RWPE2 (cell line): ENCODE results near the gene HSP90AB1.

Experiments
- ATAC-seq: fragments of 200-7000 bp; cut with Tn5 transposase; 3 replicates; pipeline ENCODE4 v1.9.1; 2021; ENCODE audit warnings: low read depth
- DNase-seq: peaks from one replicate; pipeline ENCODE4 v3.0.0-alpha.2; 2020; ENCODE audit warnings: low spot score
- H3K27ac ChIP-seq: fragments of 450-650 bp; 2 replicates; pipeline ENCODE4 v1.5.1; 2017; ENCODE audit warnings: mild to moderate bottlenecking; ENCODE audit not compliant: poor library complexity, severe bottlenecking
- H3K27me3 ChIP-seq: fragments of 250-450 bp; sonication (Bioruptor Pico); 2 replicates; pipeline ENCODE4 v1.5.1; 2021; ENCODE audit warnings: mild to moderate bottlenecking, moderate library complexity; ENCODE audit not compliant: insufficient read depth, poor library complexity, severe bottlenecking
- H3K36me3 ChIP-seq: fragments of 250-450 bp; sonication (Bioruptor Pico); 2 replicates; pipeline ENCODE4 v1.5.1; 2020; ENCODE audit warnings: low read depth, mild to moderate bottlenecking, moderate library complexity
- H3K4me1 ChIP-seq: fragments of 250-450 bp; sonication (Bioruptor Pico); 2 replicates; pipeline ENCODE4 v1.5.1; 2021; ENCODE audit warnings: mild to moderate bottlenecking, moderate library complexity; ENCODE audit not compliant: insufficient read depth, poor library complexity, severe bottlenecking
- H3K4me3 ChIP-seq: fragments of 250-450 bp; sonication (Bioruptor Pico); 2 replicates; pipeline ENCODE4 v1.5.1; 2021; ENCODE audit warnings: mild to moderate bottlenecking, moderate library complexity; ENCODE audit not compliant: severe bottlenecking
- H3K9me3 ChIP-seq: fragments of 250-450 bp; sonication (Bioruptor Pico); 2 replicates; pipeline ENCODE4 v1.5.1; 2021; ENCODE audit warnings: mild to moderate bottlenecking, moderate library complexity; ENCODE audit not compliant: severe bottlenecking
- TF ChIP-seq, protein P1 (sequence below): fragments of 450-650 bp; IDR thresholded peaks from one replicate; pipeline ENCODE4 v1.5.1; 2017; ENCODE audit warnings: mild to moderate bottlenecking, moderate library complexity; ENCODE audit not compliant: poor library complexity, severe bottlenecking

Gene HSP90AB1

DNA sequence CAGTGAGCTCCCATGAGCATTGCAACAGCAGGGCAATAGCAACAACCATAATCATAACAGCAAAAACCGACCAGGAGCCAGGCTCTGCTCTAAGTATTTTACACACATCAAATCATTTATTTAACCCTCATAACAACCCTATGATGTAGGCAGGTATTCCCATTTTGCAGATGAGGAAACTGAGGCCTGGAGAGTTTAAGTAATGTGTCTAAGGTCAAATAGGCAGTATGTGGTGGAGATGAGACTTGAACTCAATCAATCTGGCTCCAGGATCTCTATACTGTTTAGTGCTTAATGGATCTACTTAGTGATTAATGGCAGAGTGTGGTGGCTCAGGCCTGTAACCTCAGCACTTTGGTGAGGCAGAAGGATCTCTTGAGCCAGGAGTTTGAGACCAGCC lies 26.7 kb downstream of the HSP90AB1 start:
- H3K4me3 ChIP-seq, result no peak overlapping the region
- ATAC-seq, result no peak
- no peaks in the 10 kb centered on the region for H3K36me3 ChIP-seq
- TF ChIP-seq, protein P1, sequence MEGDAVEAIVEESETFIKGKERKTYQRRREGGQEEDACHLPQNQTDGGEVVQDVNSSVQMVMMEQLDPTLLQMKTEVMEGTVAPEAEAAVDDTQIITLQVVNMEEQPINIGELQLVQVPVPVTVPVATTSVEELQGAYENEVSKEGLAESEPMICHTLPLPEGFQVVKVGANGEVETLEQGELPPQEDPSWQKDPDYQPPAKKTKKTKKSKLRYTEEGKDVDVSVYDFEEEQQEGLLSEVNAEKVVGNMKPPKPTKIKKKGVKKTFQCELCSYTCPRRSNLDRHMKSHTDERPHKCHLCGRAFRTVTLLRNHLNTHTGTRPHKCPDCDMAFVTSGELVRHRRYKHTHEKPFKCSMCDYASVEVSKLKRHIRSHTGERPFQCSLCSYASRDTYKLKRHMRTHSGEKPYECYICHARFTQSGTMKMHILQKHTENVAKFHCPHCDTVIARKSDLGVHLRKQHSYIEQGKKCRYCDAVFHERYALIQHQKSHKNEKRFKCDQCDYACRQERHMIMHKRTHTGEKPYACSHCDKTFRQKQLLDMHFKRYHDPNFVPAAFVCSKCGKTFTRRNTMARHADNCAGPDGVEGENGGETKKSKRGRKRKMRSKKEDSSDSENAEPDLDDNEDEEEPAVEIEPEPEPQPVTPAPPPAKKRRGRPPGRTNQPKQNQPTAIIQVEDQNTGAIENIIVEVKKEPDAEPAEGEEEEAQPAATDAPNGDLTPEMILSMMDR, result no peak
- no peak overlapping the region for H3K27ac ChIP-seq
- peaks cover 43% of the 10 kb centered on the region for H3K27me3 ChIP-seq
- DNase-seq, result no peak
- no peaks in the 10 kb centered on the region for H3K9me3 ChIP-seq
- no peaks in the 10 kb centered on the region for H3K4me1 ChIP-seq

DNA sequence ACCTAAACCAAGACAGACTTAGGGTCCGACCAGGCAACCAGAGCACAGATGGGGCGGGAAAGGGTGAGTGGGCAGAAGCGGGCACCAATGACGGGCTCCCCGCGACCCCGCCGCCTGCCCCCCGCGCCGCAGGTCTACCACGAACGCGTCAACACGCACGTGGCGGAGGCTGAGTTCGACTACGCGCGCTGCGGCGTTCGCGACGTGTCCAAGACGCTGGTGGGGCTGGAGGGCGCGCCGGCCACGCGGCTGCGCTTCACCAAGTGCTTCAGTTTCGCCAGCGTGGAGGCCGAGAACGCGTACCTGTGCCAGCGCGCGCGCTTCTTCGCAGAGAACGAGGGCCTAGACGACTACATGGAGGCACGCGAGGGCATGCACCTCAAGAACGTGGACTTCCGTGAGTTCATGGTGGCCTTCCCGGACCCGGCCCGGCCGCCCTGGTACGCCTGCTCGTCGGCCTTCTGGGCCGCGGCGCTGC lies 28.4 kb downstream of the HSP90AB1 start:
- no peak overlapping the region for H3K27ac ChIP-seq
- no peak for DNase-seq
- no peak for ATAC-seq
- no peaks in the 10 kb centered on the region for H3K36me3 ChIP-seq
- TF ChIP-seq, protein P1, result no peak
- peaks cover 34% of the 10 kb centered on the region for H3K27me3 ChIP-seq
- H3K4me3 ChIP-seq, result no peak overlapping the region
- H3K4me1 ChIP-seq, result no peaks in the 10 kb centered on the region
- no peaks in the 10 kb centered on the region for H3K9me3 ChIP-seq

- ATAC-seq (peak; percentile 64), DNase-seq (no peak)
- H3K27ac ChIP-seq, result no peak overlapping the region
- no peaks in the 10 kb centered on the region for H3K9me3 ChIP-seq
- TF ChIP-seq, protein P1, result no peak
- H3K4me3 ChIP-seq, result peak overlapping the region; percentile 10
- no peaks in the 10 kb centered on the region for H3K36me3 ChIP-seq
- H3K27me3 ChIP-seq, result peaks cover 34% of the 10 kb centered on the region
- H3K4me1 ChIP-seq, result no peaks in the 10 kb centered on the region
These were observed 29.1 kb downstream of the HSP90AB1 start for GRCh38 chr6:44275749-44276648.

DNA sequence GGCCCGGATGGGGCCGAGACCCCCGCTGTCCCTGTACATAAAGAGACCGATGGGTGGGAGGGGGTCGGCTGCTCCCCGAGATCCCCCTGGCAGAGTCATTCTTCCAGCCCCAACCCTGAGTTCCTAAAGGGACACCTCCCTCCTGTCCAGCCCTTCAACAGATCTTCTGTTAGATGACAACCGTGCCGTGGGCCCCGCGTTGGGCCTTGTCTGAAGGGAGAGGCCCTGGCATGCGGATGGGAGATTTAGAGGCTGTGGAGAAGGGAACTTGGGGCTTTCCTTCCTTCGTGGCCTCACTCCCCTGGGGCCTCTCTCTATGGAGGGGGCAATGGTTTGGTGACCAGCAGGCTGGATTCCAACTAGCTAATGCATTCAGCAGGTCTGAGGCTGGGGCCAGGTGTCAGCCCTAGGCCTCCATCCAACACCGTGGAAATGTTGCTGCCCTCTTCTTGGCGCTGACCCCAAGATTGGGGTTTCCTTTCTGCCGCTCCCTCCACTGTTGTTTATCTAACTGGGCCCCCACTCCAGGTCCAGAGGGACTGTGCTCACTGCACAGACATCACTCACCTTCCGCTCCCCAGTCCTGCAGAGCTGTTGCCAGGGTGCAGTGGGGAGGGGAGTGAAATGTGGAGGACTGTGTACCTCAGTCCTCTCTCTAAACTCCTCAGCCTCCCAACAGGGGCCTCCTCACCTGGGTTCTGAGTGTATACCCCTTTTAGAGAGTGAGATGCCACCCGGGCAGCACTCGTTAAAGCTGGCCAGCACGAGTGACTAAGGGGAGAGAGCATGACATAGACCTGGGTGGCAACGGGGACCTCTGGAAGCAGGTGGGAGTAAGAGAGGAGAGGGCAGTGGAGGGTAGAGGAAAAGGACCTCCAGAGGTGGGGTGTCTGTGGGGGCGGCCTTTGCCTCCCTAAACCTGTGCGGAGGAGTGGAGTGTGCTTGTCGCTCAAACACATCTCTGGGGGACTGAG lies 30.1 kb downstream of the HSP90AB1 start:
- DNase-seq (no peak), ATAC-seq (no peak)
- TF ChIP-seq, protein P1, result no peak
- Histone ChIP-seq H3K36me3 (no peaks in the 10 kb centered on the region), H3K9me3 (no peaks in the 10 kb centered on the region), H3K4me1 (no peaks in the 10 kb centered on the region), H3K27me3 (peaks cover 26% of the 10 kb centered on the region), H3K27ac (no peak overlapping the region), H3K4me3 (no peak overlapping the region)
